CD4-positive, alpha-beta T cell treated with Interleukin-15 for 1 hour (primary cell): ENCODE data around the gene DISC1.

ENCODE experiments used
- DNase-seq: peaks from one replicate; pipeline ENCODE4 v3.0.0-alpha.2; 2020

The DISC1 gene

DNA sequence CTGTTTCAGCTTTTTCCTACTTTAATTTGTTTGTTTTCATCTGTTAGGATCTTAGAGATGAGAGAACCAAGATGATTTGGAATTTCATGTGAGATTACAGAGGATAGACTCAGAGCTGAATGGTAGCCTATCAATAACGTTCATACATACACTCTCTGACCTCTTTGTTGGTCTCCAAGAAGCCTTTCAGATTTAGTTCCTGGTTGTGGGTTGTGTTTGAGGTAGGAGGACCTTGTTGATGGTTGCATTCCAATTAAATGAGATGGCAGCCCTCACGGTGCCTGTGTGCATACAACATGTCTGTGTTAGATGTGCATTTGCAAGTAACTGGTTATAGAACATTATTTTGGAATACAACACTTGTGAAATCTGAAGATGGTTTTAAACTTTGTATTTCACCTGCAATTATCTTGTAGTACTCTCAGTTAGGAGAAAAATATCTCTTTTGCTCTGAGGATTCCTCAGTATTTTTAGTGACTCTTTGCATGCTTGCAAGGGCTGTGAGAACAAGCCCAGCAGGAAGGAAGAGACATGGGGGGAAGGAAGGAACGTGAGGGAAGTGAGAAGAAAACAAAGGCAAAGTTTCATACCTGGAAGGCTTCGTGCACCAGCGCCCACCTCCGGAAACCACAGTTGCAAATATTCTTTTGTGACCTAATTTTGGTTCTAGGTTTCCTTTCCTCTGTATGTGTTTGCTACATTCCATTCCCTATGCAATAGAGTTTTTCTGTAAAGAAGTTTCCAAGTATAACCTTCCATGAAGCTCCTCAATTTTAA lies 291.8 kb downstream of the DISC1 start:
- no peak for DNase-seq

DNA sequence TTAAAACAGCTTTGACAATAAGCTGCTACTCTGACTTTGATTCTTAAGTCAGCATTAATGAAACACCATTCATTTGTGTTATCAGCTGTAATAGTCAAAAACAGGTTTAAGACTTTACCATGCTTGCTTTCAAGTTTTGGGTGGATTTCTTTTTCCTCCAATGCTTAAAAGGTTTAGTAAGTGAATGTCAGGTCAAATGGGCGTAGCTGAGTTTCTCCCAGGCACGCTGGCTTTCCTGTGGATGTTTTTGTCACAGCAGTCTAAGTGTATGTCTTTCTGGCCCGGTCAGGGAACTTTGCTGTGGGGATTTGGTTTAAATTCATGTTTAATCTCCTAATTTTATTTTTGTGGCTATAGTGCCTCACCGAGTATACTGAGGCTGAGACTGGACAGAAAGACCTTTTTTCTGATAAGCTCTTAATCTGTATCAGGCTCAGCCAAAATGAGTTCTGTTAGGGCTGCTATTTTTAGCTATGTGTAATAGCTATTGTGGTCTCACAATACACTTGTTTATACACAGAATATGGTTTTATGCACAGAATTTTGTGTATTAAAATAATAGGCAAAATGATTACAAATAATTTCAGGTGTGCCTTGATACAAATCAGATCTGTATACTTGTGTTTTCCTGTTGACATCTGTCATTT lies 292.8 kb downstream of the DISC1 start:
- DNase-seq = no peak

DNA sequence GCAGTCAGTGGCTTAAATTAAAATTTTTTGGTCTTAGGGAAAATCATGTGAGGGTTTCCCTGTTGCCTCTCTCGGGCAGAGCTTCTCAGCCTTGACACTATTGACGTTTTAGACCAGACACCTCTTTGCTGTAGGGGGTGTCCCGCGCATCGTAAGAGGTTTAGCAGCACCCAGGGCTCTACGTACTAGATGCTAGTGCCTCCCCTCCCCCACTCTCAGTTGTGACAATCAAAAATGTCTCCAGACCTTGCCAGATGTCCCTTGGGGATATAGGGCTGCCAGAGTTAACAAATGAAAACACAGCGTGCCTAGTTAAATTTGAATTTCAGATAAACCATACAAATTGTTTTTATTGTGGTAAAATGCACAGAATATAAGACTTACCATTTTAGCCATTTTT lies 293.3 kb downstream of the DISC1 start:
- DNase-seq = peak; percentile 55

DNA sequence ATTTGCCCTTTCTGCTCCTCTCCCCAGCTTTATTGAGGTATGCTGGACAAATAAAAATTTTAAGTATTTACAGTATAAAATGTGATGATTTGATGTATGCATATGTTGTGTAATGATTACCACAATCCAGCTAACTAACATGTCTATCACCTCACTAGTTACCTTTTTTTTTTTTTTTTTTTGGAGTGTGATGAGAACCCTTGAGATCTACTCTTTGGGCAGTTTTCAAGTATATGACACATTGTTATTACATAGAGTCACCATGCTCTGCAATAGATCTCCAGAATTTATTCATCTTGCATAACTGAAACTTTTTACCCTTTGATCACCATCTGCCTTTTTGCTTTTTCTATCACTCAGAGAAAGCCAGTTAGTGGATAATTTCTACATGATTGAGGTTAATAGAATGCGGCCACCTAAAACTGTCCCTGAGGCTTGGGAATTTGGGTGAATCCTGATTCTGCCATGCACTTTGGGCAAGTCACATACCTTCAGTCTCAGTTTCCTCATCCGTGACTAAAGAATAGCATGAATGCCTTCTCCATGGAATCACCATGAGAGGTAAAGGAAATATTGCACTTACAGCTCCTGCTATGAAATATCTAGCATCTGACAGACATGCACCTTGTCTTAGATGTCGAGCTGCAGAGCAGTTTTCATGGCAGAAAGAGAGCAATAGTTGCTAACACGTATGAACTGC lies 295.2 kb downstream of the DISC1 start:
- DNase-seq = no peak

DNA sequence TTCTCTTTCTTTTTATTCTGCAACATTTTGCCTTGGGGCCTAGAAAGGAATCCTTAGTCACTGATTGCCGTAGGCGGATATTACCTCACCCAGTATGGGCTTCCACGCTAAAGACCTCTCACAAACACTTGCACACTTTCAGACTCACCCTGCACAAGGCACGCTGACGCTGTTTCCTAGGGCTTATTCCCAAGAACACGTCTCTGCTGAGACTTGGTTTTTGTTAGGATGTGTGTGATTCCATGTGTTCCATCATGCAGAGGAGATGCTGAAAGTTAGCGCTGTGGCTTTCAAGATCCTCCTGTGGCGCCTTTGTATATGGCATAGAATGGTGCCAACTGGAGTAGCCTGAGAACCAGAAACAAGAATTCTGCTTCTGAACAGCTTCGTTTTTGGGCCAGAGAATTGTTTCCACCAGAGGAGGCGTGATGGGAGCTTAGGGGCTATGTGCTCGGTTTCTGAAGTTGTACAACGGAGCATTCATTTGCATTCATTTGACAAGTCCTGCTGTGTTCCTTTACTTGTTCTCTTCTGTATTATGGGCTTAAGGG lies 297.0 kb downstream of the DISC1 start:
- DNase-seq = no peak

DNA sequence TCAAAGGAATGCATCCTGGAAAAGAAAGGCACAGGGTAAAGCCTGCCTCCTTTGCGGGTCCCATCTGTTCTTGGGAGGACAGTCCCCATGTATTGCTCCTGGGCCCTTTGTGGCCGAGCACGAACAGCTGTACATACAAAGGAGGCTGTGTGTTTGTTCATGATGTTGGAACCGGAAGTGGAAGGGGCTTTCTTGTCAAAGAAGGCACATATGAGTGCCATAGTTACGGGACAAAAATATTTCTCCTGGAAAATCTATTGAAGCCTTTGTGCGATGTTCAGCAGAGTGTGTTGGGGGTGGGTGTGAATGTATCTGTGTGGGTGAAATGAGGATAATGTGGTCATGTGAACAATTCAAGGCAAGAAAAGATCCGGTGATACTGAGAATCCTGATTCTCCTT lies 297.6 kb downstream of the DISC1 start:
- no peak for DNase-seq

DNA sequence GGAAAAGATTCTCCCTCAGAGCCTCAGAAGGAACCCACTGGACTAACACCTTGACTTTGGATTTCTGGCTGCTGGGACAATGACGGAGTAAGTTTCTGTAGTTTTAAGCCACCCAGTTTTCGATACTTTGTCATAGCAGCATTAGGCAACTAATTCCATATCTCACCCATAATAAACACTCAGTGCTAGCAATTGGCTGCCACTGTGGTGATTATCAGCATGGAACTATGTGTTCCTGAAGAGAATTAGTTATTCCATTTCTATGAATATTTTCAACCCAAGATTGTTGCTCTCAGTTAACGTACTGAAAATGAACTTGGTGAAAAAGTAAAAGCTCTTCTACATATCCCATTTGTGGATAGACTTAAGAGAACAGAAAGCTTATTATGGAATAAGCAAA lies 299.3 kb downstream of the DISC1 start:
- DNase-seq = no peak

DNA sequence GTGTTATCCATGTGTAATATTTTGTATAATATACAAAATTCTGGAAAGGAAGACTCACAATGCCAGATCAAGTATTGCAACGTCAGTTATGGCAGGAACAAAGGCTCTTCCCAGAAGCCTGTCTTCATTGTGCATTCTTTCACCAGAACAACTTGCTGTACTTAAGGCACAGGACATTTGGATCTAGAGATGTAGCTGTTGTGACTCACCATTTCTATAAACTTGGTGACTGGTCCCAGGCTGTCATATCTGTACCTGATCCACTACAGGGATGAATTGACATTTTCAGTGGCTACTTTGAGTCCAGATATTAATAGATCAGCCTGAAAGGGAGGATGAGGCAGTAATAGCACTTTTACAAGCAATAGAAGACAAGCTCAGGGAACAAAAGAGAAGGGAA lies 299.8 kb downstream of the DISC1 start:
- no peak for DNase-seq

DNA sequence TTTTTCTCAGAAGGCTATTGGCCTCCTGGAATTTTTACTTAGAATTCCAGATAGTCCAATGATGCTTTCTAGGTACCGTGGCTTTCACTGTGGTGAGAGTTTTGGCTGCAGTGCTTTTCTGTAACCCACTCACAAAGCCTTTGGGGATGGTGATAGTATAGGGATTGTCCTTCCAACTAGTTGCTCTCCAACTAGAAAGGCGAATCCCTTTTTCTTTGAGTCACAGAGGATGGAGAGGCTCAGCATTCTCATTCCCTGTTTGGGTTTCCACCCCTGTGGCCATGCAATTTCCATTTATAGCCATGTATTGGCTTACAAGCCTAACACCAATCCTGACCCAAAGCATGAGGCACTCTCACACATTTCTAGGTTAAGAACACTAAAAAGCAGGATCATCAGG lies 300.3 kb downstream of the DISC1 start:
- no peak for DNase-seq

DNA sequence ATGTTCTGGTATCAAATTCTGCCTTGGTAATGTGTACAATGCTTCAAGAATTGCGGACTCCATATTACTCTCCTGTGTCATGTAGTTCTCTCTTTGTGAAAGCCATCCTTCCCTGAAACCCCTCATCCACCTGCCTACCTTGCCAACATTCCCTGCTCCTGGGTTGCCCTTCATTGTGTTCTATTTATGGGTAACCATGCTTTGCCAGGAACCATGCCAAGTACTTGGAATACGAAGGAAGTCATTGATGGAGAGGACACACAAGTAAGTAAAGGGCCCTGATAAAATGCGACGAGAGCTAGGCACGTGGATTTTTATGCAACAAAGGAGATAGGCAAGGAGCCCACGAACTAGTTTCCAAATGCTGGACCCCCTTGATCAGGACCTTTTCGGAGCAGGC lies 300.8 kb downstream of the DISC1 start:
- no peak for DNase-seq

DNA sequence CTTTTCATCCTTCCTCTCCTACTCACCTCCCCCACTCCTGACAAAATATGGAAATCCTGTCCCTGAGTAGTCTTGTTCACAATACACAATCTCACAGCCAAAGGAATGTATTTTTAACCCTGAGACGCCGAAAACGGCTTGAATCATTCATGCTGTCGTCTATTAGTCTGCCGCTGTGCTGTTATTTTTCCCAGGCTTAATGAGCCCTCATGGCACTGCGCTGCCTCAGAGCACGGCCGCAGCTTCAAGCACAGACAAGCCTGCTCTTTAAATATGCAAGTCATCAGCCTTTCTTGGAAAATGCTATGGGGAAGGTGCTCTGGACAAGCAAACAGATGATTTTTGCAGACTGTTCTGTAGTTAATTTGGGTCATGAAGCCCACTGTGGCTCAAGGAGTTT lies 302.7 kb downstream of the DISC1 start:
- DNase-seq = no peak

DNA sequence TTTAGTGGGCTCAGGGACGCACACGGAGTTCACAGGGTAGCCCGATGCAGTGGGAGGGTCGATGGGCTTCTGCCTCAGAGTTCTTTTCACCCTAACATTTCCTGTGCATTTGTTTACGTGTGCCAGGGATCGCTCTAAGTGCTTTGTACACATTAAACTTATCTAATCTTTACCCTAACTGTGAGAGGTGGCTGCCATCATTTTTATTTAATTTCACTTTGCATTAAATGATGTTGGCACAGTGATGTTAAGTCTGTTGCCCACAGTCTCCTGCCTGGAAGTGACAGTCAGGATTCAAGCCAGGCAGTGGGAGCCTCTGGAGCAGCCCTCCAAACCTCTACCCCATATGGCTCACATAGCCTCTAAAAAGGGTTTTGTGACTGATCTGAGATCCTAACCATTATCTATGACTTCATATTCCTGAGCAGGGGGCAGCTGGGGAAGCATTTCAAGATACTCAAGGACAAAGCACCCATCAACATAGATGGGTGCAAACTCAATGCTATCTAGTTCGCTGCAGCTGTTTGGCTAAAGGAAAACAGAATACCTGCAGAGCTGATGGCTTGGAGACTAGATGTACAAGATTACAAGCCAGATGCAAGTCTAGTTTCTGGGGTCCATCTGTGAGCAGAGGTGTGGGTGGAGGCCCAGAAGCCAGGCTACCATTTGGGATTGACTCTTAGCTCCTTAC lies 303.8 kb downstream of the DISC1 start:
- DNase-seq = no peak

DNA sequence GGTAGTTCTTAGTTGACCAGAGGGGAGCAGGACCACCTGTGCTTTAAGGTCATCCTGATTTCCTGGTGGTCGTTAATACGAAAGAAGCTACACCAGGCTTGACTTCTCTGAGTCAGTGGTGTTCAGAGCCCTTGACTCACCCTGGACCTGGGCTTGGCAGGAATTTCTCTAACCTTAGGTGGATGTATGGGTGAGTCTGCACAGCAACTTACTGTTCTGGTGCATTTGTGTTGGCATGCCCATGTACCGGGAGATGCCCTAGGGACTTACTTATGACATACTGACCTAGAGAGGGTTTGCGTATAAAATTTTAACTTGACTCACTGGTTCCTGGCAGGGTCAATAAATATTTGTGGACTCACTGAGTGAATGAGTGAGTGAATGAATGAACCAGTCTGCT lies 304.6 kb downstream of the DISC1 start:
- no peak for DNase-seq

DNA sequence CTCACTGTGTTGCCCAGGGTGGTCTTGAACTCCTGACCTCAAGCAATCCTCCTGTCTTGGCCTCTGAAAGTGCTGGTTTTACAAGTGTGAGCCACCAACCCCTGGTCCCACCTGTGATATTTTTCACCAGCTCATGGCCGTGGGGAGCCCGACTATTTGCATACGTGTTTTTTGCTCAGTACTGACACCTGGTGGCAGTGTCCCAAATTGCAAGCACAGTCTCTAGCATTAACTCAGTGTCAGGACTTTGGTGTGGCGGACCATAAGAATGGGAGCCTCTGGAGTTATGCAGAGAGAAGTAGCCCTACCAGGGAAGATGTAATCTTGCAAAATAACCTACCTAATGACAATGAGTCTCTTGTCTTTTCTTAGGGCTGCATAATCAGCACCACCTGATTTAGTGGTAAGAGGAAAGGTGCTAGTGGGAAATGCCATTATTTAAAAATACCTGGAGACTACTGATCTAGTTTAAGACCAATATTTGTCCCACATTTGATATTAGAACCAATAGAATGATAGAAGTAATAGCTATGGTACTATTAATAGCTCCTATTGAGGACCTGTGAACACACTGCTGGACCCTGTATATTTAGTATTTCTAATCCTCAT lies 305.4 kb downstream of the DISC1 start:
- no peak for DNase-seq

DNA sequence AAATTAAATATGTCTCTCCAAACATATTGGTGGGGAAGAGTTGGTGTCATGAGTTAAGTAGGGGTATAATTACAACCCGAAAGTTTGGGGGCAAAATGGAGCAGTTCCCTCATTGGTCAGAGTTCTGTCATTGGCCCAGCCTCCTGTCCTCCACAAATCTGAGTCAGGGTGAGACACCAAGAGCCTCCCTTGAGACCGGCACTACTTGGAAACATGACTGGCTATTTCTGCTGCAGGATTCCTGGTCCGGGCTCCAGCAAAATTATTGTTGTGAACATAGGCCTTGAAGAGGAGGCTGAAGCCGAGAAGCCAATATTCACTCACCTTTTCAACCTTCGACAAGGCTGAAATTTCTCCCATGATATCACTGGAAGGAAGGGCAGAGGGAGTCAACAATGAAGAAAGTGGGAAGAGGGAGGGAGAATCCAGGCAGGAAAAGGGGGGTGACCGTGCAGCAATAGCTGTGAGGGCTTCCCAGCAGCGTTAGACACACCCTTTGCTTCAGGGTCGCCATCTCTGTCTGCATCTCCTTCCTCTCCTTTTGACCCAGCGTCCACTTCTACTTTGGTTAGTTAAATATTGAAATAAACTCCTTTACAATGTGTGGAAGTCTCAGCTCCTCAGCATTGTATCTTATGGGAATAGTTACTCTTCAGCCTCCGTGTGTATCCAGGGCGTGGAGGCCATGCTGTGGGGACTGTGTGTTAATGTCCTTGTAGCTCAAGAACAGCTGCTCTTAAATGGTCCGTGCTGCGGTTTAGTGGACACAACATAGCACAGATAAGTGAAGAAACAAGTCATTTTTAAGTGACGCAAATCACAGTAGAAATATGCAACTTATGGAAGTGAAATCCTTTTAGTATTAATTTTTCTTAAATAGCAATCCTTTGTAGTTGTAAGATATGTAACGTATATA lies 307.4 kb downstream of the DISC1 start:
- no peak for DNase-seq

DNA sequence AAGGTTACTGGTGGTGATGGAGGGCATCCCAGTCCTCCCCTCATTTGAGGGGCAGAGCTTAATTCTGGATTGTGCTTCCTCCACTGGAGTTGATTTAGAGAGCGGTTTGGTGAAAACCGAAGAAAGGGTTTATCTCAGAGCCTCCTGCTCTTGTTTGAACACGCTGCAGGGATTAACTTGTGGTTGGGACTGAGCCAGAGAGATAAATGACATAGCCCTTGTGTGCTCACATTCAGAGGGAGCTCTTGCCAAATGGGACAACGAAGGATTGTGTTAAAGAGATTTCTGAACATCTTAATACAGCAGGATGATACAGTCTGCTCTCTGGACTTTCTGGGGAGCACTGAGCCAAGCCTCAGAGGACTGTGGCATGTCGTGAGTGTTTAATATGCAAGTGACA lies 308.2 kb downstream of the DISC1 start:
- no peak for DNase-seq

DNA sequence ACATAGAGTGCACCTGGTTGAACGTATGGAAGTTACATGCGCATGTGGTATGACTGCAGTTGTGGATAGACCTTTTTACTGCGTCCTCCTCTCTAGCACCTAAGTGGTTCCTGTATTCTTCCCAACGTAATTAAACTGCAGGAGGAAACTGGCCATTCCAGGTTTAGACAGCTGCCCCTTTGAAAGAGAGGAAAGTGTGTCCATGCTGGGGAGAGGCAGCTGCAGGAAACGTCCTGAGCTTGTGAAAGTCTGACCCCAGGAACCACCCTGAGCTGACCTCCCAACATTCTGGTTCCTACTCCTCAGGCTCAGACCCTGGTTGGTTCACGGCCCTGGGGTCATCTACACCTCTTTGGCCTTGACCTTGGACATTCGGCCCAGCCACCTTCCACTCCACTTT lies 309.3 kb downstream of the DISC1 start:
- DNase-seq = no peak

DNA sequence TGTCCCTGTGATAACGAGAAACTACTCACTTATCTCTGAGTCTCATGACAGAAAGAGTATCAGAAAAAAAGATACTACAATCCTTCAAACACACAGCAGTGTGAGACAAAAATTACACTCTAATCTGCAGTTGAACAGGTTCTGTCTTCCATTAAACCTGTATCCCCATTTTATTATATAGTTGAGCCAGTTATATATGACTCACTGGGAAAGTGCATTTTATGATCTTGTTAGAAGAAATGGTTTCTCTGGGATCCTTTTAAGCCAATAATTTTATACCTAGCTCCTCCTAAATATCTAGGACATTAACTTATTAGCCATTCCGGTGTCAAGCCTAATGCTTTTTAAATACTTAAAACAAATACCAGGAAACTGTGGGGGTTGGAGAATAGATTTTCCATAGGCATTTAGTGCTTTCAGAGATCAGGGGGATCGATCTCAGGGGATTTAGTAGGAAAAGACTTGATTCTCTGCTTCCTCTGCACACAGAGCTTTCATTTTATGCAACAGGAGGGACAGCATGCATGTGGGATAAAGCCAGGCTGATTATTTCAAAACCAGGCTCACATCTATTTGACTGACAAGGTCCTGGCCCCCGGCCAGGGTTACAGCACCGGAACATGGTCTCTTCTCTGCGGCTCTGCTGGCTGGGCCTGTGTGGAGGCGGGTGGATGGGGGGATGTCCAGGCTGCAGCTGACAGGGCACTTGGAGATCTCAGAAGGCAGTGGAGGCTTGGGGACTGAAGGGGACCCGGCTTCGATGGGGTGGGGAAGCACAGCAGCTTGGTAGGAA lies 310.6 kb downstream of the DISC1 start:
- no peak for DNase-seq

DNA sequence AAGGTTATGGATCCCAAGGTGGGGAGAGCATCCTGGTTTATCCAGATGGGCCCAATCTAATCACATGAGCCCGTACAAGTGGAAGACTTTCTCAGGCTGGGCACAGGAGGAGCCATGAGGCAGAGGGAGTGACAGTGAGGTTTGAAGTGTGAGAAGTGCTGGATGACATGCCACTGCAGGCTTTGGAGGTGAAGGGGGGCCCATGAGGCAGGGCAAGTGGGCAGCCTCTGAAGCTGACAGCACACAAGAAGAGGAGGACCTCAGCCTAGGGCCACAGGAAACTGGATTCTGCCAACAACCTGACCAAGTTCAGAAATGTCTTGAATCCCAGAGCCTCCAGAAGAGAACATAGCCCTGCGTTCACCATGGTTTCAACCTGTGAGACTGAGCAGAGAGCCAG lies 311.6 kb downstream of the DISC1 start:
- no peak for DNase-seq

DNA sequence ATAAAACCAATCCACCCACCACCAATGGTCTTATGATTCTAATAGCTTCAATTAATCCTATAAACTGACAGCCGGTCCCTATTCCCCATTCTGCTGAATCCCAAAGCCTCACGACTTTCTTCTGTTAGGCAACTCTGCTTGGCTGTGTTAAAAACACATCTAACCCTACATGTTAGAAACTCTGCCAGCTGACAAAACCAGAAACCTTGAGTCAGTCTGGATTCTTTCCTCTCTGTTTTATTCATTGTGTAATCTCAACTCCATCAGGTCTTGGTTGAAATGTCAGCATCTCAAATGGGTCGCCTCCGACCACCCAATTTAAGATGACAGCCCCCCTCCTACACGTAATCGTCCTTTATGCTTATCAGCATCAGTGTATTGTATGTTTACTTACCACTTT lies 312.1 kb downstream of the DISC1 start:
- DNase-seq = no peak

DNA sequence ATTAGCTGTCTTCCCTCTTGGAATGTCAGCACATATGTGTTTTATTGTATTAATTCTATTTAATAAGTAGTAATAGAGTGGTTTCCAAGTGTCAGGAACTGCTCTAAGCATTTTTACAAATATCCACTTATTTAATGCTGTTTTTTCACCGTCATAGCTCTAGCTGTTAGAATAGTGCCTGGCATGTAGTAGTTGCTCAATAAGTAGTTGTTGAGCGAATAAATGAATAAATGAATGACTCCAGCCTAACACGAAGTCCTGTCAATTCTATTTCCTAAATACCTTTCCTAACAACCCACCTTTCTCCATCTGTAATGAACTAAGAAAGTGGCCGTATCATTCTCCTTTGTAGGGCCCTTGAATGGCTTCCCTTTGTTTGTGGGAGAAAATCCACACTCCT lies 312.5 kb downstream of the DISC1 start:
- no peak for DNase-seq
